Osteoblast (primary cell): ENCODE results near the gene NGDN. TPM values are rescaled to one million over a fixed set of nuclear protein-coding genes. Genes with fewer than 3 reads are reported as not detected.
"Not testable (repeated sequence)": the region's sequence is repeated elsewhere in the genome, so short reads cannot be mapped to it uniquely, and the experiment has no call there.

Experiments used
- DNase-seq: peaks from one replicate; pipeline ENCODE4 v3.0.0; 2011; ENCODE audit warnings: low spot score, mixed read lengths; ENCODE audit not compliant: insufficient read length; ENCODE audit errors: missing footprints
- H2AFZ ChIP-seq: 2 replicates; pipeline ENCODE4 v1.6.0; 2011; ENCODE audit warnings: mild to moderate bottlenecking, low read length
- H3K27ac ChIP-seq: 2 replicates; pipeline ENCODE4 v1.5.1; 2011; ENCODE audit warnings: mild to moderate bottlenecking, low read depth, low read length, moderate library complexity
- H3K27me3 ChIP-seq: 2 replicates; pipeline ENCODE4 v1.6.0; 2012; ENCODE audit warnings: mild to moderate bottlenecking, control low read depth, inconsistent platforms, low read length, moderate library complexity; ENCODE audit not compliant: insufficient read depth
- H3K36me3 ChIP-seq: 2 replicates; pipeline ENCODE4 v1.5.1; 2011; ENCODE audit warnings: mild to moderate bottlenecking, low read length, control low read depth, moderate library complexity; ENCODE audit not compliant: insufficient read depth
- H3K4me1 ChIP-seq: 2 replicates; pipeline ENCODE4 v1.5.1; 2011; ENCODE audit warnings: mild to moderate bottlenecking, low read length, control low read depth, moderate library complexity; ENCODE audit not compliant: insufficient read depth
- H3K4me2 ChIP-seq: 2 replicates; pipeline ENCODE4 v1.6.0; 2011; ENCODE audit warnings: mild to moderate bottlenecking, low read length; ENCODE audit not compliant: insufficient read depth
- H3K4me3 ChIP-seq: fragments of 200-600 bp; sonication (generic); 3 replicates; pipeline ENCODE4 v1.5.1; 2012; ENCODE audit warnings: mild to moderate bottlenecking, low read length, inconsistent platforms; ENCODE audit not compliant: insufficient read depth
- H3K79me2 ChIP-seq: 2 replicates; pipeline ENCODE4 v1.6.0; 2012; ENCODE audit warnings: mild to moderate bottlenecking, low read length, control low read depth, inconsistent platforms; ENCODE audit not compliant: insufficient read depth
- H3K9me3 ChIP-seq: 2 replicates; pipeline ENCODE4 v1.5.1; 2011; ENCODE audit warnings: low read depth, low read length, control low read depth
- H4K20me1 ChIP-seq: 2 replicates; pipeline ENCODE4 v1.6.0; 2012; ENCODE audit warnings: mild to moderate bottlenecking, low read length, control low read depth; ENCODE audit not compliant: insufficient read depth
- CTCF ChIP-seq: IDR thresholded peaks from 2 replicates; pipeline ENCODE4 v1.5.1; 2011; ENCODE audit warnings: mild to moderate bottlenecking, low read depth, low read length, moderate library complexity; ENCODE audit errors: extremely low read depth
- total RNA-seq: library from RNA; depleted of rRNA; stranded (reverse); fragments of >200 nt; gene quantifications from 2 replicates; pipeline ENCODE4 v1.2.3, GENCODE V29; 2012

The NGDN gene
- 37.4 and 49.6 TPM in 2 replicates for total RNA-seq

- no peaks in the 10 kb centered on the region for H3K9me3 ChIP-seq
- peak within 1 kb of the TSS; percentile 89 for H3K4me3 ChIP-seq
- peak within 1 kb of the TSS; percentile 92 for H3K27ac ChIP-seq
- peaks cover 18% of the 10 kb centered on the region for H3K79me2 ChIP-seq
- H4K20me1 ChIP-seq = no peaks in the 10 kb centered on the region
- H2AFZ ChIP-seq = peak within 1 kb of the TSS; percentile 100
- H3K27me3 ChIP-seq = no peaks in the 10 kb centered on the region
- TF ChIP-seq CTCF = peak; percentile 86
- H3K4me1 ChIP-seq = peaks cover 10% of the 10 kb centered on the region
- H3K4me2 ChIP-seq = peak within 1 kb of the TSS; percentile 93
- H3K36me3 ChIP-seq = peaks cover 31% of the 10 kb centered on the region
- peak; percentile 96 for DNase-seq
Measured at GRCh38 chr14:23469127-23469905, at the start of gene NGDN. NGDN (plus strand) TSS chr14:23469703; CDS start chr14:23469716, 13 bp downstream.

- H3K79me2 ChIP-seq = no peaks in the 10 kb centered on the region
- H3K4me1 ChIP-seq = no peaks in the 10 kb centered on the region
- no peak overlapping the region for H3K4me2 ChIP-seq
- no peak overlapping the region for H3K27ac ChIP-seq
- peaks cover 4% of the 10 kb centered on the region for H3K27me3 ChIP-seq
- no peak for DNase-seq
- no peaks in the 10 kb centered on the region for H3K36me3 ChIP-seq
- H3K4me3 ChIP-seq = no peak overlapping the region
- no peaks in the 10 kb centered on the region for H3K9me3 ChIP-seq
- no peaks in the 10 kb centered on the region for H4K20me1 ChIP-seq
- TF ChIP-seq CTCF = no peak
- no peak overlapping the region for H2AFZ ChIP-seq
Measured at GRCh38 chr14:23421594-23421993, 47.9 kb upstream of the NGDN start.

- no peak overlapping the region for H3K4me2 ChIP-seq
- TF ChIP-seq CTCF = no peak
- H4K20me1 ChIP-seq = no peaks in the 10 kb centered on the region
- no peaks in the 10 kb centered on the region for H3K79me2 ChIP-seq
- no peak overlapping the region for H2AFZ ChIP-seq
- no peak for DNase-seq
- H3K27me3 ChIP-seq = peaks cover 2% of the 10 kb centered on the region
- no peak overlapping the region for H3K27ac ChIP-seq
- no peaks in the 10 kb centered on the region for H3K4me1 ChIP-seq
- no peaks in the 10 kb centered on the region for H3K9me3 ChIP-seq
- H3K36me3 ChIP-seq = no peaks in the 10 kb centered on the region
- H3K4me3 ChIP-seq = no peak overlapping the region
Measured at GRCh38 chr14:23423657-23424056, 45.8 kb upstream of the NGDN start.

GRCh38 chr14:23425169-23425568 lies 44.3 kb upstream of the NGDN start:
- H4K20me1 ChIP-seq = no peaks in the 10 kb centered on the region
- H3K27ac ChIP-seq = no peak overlapping the region
- DNase-seq = no peak
- no peaks in the 10 kb centered on the region for H3K79me2 ChIP-seq
- peaks cover 3% of the 10 kb centered on the region for H3K27me3 ChIP-seq
- TF ChIP-seq CTCF = no peak
- no peak overlapping the region for H2AFZ ChIP-seq
- H3K4me3 ChIP-seq = no peak overlapping the region
- H3K9me3 ChIP-seq = no peaks in the 10 kb centered on the region
- H3K36me3 ChIP-seq = no peaks in the 10 kb centered on the region
- H3K4me2 ChIP-seq = no peak overlapping the region
- H3K4me1 ChIP-seq = no peaks in the 10 kb centered on the region

- not testable (repeated sequence) for H3K4me2 ChIP-seq, H2AFZ ChIP-seq, H3K4me3 ChIP-seq, H3K36me3 ChIP-seq, H3K4me1 ChIP-seq, H3K27me3 ChIP-seq, H3K27ac ChIP-seq, DNase-seq, H3K9me3 ChIP-seq, H3K79me2 ChIP-seq, H4K20me1 ChIP-seq
Measured at GRCh38 chr14:23425798-23426197, 43.7 kb upstream of the NGDN start.
